NCI-H1930 (cell line): ENCODE data around the gene LYST.
A peak's percentile ranks its signal among the peaks of the same experiment; 100 is the strongest.
"Not testable (repeated sequence)": the region's sequence is repeated elsewhere in the genome, so short reads cannot be mapped to it uniquely, and the experiment has no call there.

ENCODE experiments used
- DNase-seq, 2 experiments: peaks; one replicate each; lab custom pipeline; 2025; lab: John Stamatoyannopoulos, UW

LYST gene

GRCh38 chr1:235758931-235759330 lies 107.8 kb downstream of the LYST start:
- DNase-seq, result no peak

GRCh38 chr1:235757587-235758096 lies 109.1 kb downstream of the LYST start:
- DNase-seq, result no peak

GRCh38 chr1:235754186-235754585 lies 112.5 kb downstream of the LYST start:
- not testable (repeated sequence) for DNase-seq

- no peak for DNase-seq
Observed at GRCh38 chr1:235749755-235750300, 116.9 kb downstream of the LYST start.

- DNase-seq, result no peak
Observed at GRCh38 chr1:235748747-235749146, 118.0 kb downstream of the LYST start.

GRCh38 chr1:235746245-235746644 lies 120.5 kb downstream of the LYST start:
- DNase-seq, result no peak

- no peak for DNase-seq
Observed at GRCh38 chr1:235745503-235746136, 121.1 kb downstream of the LYST start.

GRCh38 chr1:235742914-235743599 lies 123.6 kb downstream of the LYST start:
- DNase-seq, result no peak

- DNase-seq, result no peak
Observed at GRCh38 chr1:235741294-235741693, 125.4 kb downstream of the LYST start.

- DNase-seq, result no peak
Observed at GRCh38 chr1:235739631-235740030, 127.1 kb downstream of the LYST start.

- no peak for DNase-seq
Observed at GRCh38 chr1:235739124-235739523, 127.6 kb downstream of the LYST start.

GRCh38 chr1:235737751-235738150 lies 129.0 kb downstream of the LYST start:
- DNase-seq, result no peak

- no peak for DNase-seq
Observed at GRCh38 chr1:235736263-235736662, 130.4 kb downstream of the LYST start.

GRCh38 chr1:235735621-235736020 lies 131.1 kb downstream of the LYST start:
- DNase-seq, result no peak

GRCh38 chr1:235734335-235734734 lies 132.4 kb downstream of the LYST start:
- no peak for DNase-seq

GRCh38 chr1:235730007-235730406 lies 136.7 kb downstream of the LYST start:
- DNase-seq, result no peak

- DNase-seq, result no peak
Observed at GRCh38 chr1:235726557-235726956, 140.1 kb downstream of the LYST start.

- DNase-seq, result no peak
Observed at GRCh38 chr1:235725434-235725833, 141.3 kb downstream of the LYST start.

- no peak for DNase-seq
Observed at GRCh38 chr1:235724730-235725129, 142.0 kb downstream of the LYST start.

GRCh38 chr1:235722858-235723257 lies 143.8 kb downstream of the LYST start:
- no peak for DNase-seq

GRCh38 chr1:235721982-235722381 lies 144.7 kb downstream of the LYST start:
- DNase-seq, result no peak

- DNase-seq, result no peak
Observed at GRCh38 chr1:235720544-235720943, 146.2 kb downstream of the LYST start.

- DNase-seq, result peak; percentile 82 to 85
Observed at GRCh38 chr1:235714205-235714897, 152.4 kb downstream of the LYST start.
